ENCODE data around the gene BORA.

DNA sequence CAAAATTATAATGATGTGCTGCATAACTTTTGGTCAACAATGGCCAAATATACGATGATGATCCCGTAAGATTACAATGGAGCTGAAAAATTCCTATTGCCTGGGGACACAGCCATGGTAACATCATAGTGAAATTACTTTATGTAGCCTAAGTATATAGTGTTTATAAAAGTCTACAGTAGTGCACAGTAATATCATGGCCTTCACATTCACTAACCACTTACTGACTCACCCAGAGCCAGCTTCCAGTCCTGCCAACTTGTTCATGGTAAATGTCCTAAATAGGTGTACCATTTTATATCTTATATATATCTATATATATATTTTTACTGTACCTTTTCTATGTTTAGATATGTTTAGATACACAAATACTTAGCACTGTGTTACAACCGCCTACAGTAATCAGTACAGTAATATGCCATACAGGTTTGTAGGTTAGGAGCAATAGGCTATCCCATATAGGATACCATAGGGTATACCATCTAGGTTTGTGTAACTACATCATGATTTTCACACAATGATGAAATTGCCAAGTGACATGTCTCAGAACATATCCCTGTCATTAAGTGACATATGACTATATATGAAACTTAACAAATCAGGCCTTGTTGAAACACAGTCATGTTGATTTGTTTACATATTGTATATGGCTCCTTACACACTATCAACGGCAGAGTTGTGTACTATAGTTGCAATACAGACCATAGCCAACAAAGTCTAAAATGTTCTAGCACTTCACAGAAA is 30.2 kb downstream of the BORA start:
- TF ChIP-seq JUN (CRISPR knock-in tag; IDR thresholded peaks at IDR 0.05): no peak
- TF ChIP-seq, protein P1, sequence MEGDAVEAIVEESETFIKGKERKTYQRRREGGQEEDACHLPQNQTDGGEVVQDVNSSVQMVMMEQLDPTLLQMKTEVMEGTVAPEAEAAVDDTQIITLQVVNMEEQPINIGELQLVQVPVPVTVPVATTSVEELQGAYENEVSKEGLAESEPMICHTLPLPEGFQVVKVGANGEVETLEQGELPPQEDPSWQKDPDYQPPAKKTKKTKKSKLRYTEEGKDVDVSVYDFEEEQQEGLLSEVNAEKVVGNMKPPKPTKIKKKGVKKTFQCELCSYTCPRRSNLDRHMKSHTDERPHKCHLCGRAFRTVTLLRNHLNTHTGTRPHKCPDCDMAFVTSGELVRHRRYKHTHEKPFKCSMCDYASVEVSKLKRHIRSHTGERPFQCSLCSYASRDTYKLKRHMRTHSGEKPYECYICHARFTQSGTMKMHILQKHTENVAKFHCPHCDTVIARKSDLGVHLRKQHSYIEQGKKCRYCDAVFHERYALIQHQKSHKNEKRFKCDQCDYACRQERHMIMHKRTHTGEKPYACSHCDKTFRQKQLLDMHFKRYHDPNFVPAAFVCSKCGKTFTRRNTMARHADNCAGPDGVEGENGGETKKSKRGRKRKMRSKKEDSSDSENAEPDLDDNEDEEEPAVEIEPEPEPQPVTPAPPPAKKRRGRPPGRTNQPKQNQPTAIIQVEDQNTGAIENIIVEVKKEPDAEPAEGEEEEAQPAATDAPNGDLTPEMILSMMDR (IDR thresholded peaks at IDR 0.05): no peak
- no peak for TF ChIP-seq ZBTB21 (CRISPR knock-in tag; IDR thresholded peaks at IDR 0.05; ENCODE audit: borderline replicate concordance)
- TF ChIP-seq, protein P2, sequence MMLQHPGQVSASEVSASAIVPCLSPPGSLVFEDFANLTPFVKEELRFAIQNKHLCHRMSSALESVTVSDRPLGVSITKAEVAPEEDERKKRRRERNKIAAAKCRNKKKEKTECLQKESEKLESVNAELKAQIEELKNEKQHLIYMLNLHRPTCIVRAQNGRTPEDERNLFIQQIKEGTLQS (CRISPR knock-in tag; conservative IDR thresholded peaks at IDR 0.05): no peak
- no peak for TF ChIP-seq CREB1 (CRISPR knock-in tag; IDR thresholded peaks at IDR 0.05)
- TF ChIP-seq, protein P3, sequence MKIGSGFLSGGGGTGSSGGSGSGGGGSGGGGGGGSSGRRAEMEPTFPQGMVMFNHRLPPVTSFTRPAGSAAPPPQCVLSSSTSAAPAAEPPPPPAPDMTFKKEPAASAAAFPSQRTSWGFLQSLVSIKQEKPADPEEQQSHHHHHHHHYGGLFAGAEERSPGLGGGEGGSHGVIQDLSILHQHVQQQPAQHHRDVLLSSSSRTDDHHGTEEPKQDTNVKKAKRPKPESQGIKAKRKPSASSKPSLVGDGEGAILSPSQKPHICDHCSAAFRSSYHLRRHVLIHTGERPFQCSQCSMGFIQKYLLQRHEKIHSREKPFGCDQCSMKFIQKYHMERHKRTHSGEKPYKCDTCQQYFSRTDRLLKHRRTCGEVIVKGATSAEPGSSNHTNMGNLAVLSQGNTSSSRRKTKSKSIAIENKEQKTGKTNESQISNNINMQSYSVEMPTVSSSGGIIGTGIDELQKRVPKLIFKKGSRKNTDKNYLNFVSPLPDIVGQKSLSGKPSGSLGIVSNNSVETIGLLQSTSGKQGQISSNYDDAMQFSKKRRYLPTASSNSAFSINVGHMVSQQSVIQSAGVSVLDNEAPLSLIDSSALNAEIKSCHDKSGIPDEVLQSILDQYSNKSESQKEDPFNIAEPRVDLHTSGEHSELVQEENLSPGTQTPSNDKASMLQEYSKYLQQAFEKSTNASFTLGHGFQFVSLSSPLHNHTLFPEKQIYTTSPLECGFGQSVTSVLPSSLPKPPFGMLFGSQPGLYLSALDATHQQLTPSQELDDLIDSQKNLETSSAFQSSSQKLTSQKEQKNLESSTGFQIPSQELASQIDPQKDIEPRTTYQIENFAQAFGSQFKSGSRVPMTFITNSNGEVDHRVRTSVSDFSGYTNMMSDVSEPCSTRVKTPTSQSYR (CRISPR knock-in tag; IDR thresholded peaks at IDR 0.05): no peak
- TF ChIP-seq SMAD3 (CRISPR knock-in tag; IDR thresholded peaks at IDR 0.05; ENCODE audit: borderline replicate concordance): no peak
- TF ChIP-seq, protein P4, sequence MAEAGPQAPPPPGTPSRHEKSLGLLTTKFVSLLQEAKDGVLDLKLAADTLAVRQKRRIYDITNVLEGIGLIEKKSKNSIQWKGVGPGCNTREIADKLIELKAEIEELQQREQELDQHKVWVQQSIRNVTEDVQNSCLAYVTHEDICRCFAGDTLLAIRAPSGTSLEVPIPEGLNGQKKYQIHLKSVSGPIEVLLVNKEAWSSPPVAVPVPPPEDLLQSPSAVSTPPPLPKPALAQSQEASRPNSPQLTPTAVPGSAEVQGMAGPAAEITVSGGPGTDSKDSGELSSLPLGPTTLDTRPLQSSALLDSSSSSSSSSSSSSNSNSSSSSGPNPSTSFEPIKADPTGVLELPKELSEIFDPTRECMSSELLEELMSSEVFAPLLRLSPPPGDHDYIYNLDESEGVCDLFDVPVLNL (CRISPR knock-in tag; IDR thresholded peaks at IDR 0.05; ENCODE audit: borderline replicate concordance, low read depth): no peak
- no peak for TF ChIP-seq IRF2 (CRISPR knock-in tag; IDR thresholded peaks at IDR 0.05; ENCODE audit: borderline replicate concordance, low read depth)
- TF ChIP-seq, protein P5, sequence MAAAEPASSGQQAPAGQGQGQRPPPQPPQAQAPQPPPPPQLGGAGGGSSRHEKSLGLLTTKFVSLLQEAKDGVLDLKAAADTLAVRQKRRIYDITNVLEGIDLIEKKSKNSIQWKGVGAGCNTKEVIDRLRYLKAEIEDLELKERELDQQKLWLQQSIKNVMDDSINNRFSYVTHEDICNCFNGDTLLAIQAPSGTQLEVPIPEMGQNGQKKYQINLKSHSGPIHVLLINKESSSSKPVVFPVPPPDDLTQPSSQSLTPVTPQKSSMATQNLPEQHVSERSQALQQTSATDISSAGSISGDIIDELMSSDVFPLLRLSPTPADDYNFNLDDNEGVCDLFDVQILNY (CRISPR knock-in tag; IDR thresholded peaks at IDR 0.05): no peak
- TF ChIP-seq, protein P6, sequence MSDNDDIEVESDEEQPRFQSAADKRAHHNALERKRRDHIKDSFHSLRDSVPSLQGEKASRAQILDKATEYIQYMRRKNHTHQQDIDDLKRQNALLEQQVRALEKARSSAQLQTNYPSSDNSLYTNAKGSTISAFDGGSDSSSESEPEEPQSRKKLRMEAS (CRISPR knock-in tag; IDR thresholded peaks at IDR 0.05): no peak
- TF ChIP-seq, protein P7, sequence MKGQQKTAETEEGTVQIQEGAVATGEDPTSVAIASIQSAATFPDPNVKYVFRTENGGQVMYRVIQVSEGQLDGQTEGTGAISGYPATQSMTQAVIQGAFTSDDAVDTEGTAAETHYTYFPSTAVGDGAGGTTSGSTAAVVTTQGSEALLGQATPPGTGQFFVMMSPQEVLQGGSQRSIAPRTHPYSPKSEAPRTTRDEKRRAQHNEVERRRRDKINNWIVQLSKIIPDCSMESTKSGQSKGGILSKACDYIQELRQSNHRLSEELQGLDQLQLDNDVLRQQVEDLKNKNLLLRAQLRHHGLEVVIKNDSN (CRISPR knock-in tag; IDR thresholded peaks at IDR 0.05): no peak

All from WTC11 (cell line).